Pancreas (tissue), 10 donors: Measurements from ENCODE around the gene LY6G6C. TPM values are rescaled to one million over a fixed set of nuclear protein-coding genes. Genes with fewer than 3 reads are reported as not detected.

Experiments used
- ATAC-seq, 4 donors: fragments of 200-7000 bp; cut with Tn5 transposase; one replicate each; pipeline versions ENCODE4 v1.8.0 to v1.9.1; 2020; ENCODE audit warnings: mild to moderate bottlenecking in 4 of 4, moderate library complexity in 4 of 4
- DNase-seq, 6 donors: peaks; one replicate each; pipeline ENCODE4 v3.0.0-alpha.2; 2020
- FAIRE-seq: peaks from 2 replicates; lab custom pipeline; 2012; peaks lifted over from hg19 to GRCh38; lab: Jason Lieb, UNC
- H3K27ac ChIP-seq, 4 donors: fragments of 200-600 bp; sonication (generic); 1 replicate in 3 of 4; 2 replicates in 1 of 4; pipeline versions ENCODE4 v1.5.0 to v1.8.0; 2020
- H3K27me3 ChIP-seq, 4 donors: fragments of 200-600 bp; one replicate each; pipeline ENCODE4 v1.8.0; 2021
- H3K36me3 ChIP-seq, 3 donors: fragments of 200-600 bp; sonication (generic) in 1 of 3; one replicate each; pipeline versions ENCODE4 v1.5.0 to v1.8.0; 2020 to 2021
- H3K4me1 ChIP-seq, 3 donors: fragments of 200-600 bp; one replicate each; pipeline ENCODE4 v1.8.0; 2021
- H3K4me3 ChIP-seq, 4 donors: fragments of 200-600 bp; sonication (generic) in 2 of 4; one replicate each; pipeline versions ENCODE4 v1.5.0 to v1.8.0; 2020 to 2021
- H3K9me3 ChIP-seq, 4 donors: fragments of 200-600 bp; one replicate each; pipeline ENCODE4 v1.8.0; 2021
- CTCF ChIP-seq, 4 donors: fragments of 200-600 bp; sonication (generic) in 3 of 4; IDR thresholded peaks; one replicate each; pipeline versions ENCODE4 v1.5.0 to v1.8.0; 2021; ENCODE audit warnings: antibody characterized with exemption in 4 of 4
- WGBS, 2 donors: extraction: QIAGEN DNeasy Blood & Tissue Kit; methylation state at CpG; one replicate each; pipeline ENCODE4 v1.1.7; 2013; 5-methylcytosine and 5-hydroxymethylcytosine counted together
- intact Hi-C, 3 donors: fragments of 100-400 bp; cut with DNase I; formaldehyde crosslinking; loops; one replicate each; pipeline versions ENCODE4 v1.11.1 to v1.14.2; 2022
- polyA plus RNA-seq, 2 donors: library from polyadenylated mRNA; stranded (reverse); fragments of 200-250 nt; gene quantifications; one replicate each; pipeline ENCODE4 v1.2.3, GENCODE V29; 2013
- total RNA-seq, 6 donors: library from RNA; stranded (reverse); fragmentation: NEBNext Ultra II Directional in 4 of 6; extraction: Animal tissue kit (Norgen Biotek cat#: 25700) in 4 of 6; gene quantifications; one replicate each; pipeline versions ENCODE4 v1.2.1 to v1.2.4, GENCODE V29; 2021 to 2023
- donor health status: healthy with polysubstance abuse.
- donor health status: DM: no; HTN: no; CAD: no; lungs with moderate emphysema.
- donor health status: DM: no; HTN: no; CAD: no.
- donor health status: control.
- donor health status: control.
- donor health status: Bipolar disorder and iron deficiency.
- donor health status: DM: yes; HTN: yes; CAD: no.
- donor health status: DM: no; HTN: no; CAD: no.
- donor health status: DM: no; HTN: no; CAD: no.
- donor health status: DM: yes; HTN: yes; CAD: no.

LY6G6C gene
- total RNA-seq, result not detected
- polyA plus RNA-seq, result not detected

- Histone ChIP-seq H3K27ac (no peak within 1 kb of the TSS), H3K9me3 (no peaks in the 10 kb centered on the region), H3K4me3 (no peak within 1 kb of the TSS), H3K36me3 (no peaks in the 10 kb centered on the region), H3K4me1 (no peaks in the 10 kb centered on the region), H3K27me3 (no peaks in the 10 kb centered on the region)
- 61 to 76% methylated on average over 4 of the region's 4 CpGs for WGBS, 2 donors
- DNase-seq, result no peak
- intact Hi-C loops, result no loop called here
- no peak for ATAC-seq
- TF ChIP-seq CTCF (IDR thresholded peaks at IDR 0.05), result no peak
- FAIRE-seq, result no peak
Measured at GRCh38 chr6:31721351-31722020, at the start of gene LY6G6C. Gene LY6G6C (minus strand): TSS chr6:31721746. CDS start chr6:31721679, 67 bp downstream.

GRCh38 chr6:31770860-31771259, 49.3 kb upstream of the LY6G6C start:
- WGBS, 2 donors, result 71 to 76% methylated on average over 2 of the region's 2 CpGs
- DNase-seq (no peak), FAIRE-seq (no peak), ATAC-seq (no peak)
- TF ChIP-seq CTCF (IDR thresholded peaks at IDR 0.05), result no peak
- Histone ChIP-seq H3K9me3 (no peaks in the 10 kb centered on the region), H3K27ac (no peak overlapping the region), H3K27me3 (no peaks in the 10 kb centered on the region), H3K36me3 (no peaks in the 10 kb centered on the region), H3K4me1 (no peaks in the 10 kb centered on the region), H3K4me3 (no peak overlapping the region)
- intact Hi-C loops, result loop anchor here in 1 of 3 donors (10.0 kb wide), 1 partner anchor 64 kb away; no protein-coding TSS in a partner anchor

DNA sequence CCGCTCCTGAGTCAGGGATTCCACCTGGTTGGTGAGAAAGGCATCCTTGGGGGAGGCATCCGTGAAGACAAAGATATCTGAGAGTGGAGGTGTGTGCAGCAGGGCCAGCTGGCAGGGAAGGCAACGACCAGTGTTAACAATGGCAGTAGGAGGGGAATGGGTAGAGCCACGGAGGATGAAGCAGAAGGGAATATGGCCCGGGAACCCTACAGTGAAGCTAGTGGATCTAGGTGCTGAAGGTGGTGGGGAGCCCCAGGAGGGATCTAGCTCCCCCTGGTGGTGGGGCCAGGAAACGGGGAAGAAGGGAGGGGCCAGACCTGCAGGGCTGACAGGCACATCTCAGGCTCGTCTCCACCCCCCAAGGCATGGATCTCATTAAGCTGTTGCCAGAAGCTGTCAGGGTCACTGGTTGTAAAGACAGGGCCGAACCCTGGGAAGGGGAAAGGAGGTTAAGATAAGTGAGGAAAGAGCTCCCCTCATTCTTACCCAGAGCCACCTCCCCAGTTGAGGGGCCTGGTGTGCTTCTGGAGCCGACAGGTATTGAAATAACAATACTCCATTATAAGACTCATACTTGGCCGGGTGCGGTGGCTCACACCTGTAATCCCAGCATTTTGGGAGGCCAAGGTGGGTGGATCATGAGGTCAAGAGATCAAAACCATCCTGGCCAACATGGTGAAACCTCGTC, 48.3 kb upstream of the LY6G6C start:
- peak; percentile 70 to 88 (median 88) for ATAC-seq
- H3K4me3 ChIP-seq, result no peak overlapping the region
- FAIRE-seq, result no peak
- intact Hi-C loops, result loop anchor here in 2 of 3 donors (5.0 to 10.0 kb wide), 2 partner anchors 65 to 88 kb away; partner anchors contain the start of gene LY6G5C (in 1 of the 2)
- DNase-seq, result peak; percentile 64 to 92 (median 80)
- H3K27me3 ChIP-seq, result no peaks in the 10 kb centered on the region
- H3K9me3 ChIP-seq, result no peaks in the 10 kb centered on the region
- 40 to 46% methylated on average over 12 of the region's 12 CpGs for WGBS, 2 donors
- H3K27ac ChIP-seq, result no peak overlapping the region
- no peaks in the 10 kb centered on the region for H3K36me3 ChIP-seq
- H3K4me1 ChIP-seq, result no peaks in the 10 kb centered on the region
- TF ChIP-seq CTCF (IDR thresholded peaks at IDR 0.05), result peak; percentile 64 to 83 (median 75)

- no peak for TF ChIP-seq CTCF (IDR thresholded peaks at IDR 0.05)
- Histone ChIP-seq H3K27ac (no peak overlapping the region), H3K36me3 (no peaks in the 10 kb centered on the region), H3K27me3 (no peaks in the 10 kb centered on the region), H3K4me1 (no peaks in the 10 kb centered on the region), H3K9me3 (no peaks in the 10 kb centered on the region), H3K4me3 (no peak overlapping the region)
- DNase-seq (no peak), ATAC-seq (peak in 1 of 4 donors; percentile 16), FAIRE-seq (no peak)
- WGBS, 2 donors, result 76 to 88% methylated on average over 18 of the region's 18 CpGs
- intact Hi-C loops, result loop anchor here in 1 of 3 donors (5.0 kb wide), 1 partner anchor 86 kb away; the partner anchor contains the start of gene LY6G5C
Measured at GRCh38 chr6:31768363-31769257, 47.1 kb upstream of the LY6G6C start.
